Ishikawa (cell line): ENCODE results near the gene INTS13.

ENCODE experiments used
- CEBPB ChIP-seq: IDR thresholded peaks from 2 replicates; pipeline ENCODE4 v1.6.1; 2012
- CREB1 ChIP-seq: IDR thresholded peaks from 2 replicates; pipeline ENCODE4 v1.6.1; 2012; ENCODE audit warnings: low read depth
- EGR1 ChIP-seq: IDR thresholded peaks from 2 replicates; pipeline ENCODE4 v1.6.1; 2012
- EP300 ChIP-seq: IDR thresholded peaks from 2 replicates; pipeline ENCODE4 v1.6.1; 2012; ENCODE audit warnings: borderline replicate concordance
- FOXM1 ChIP-seq: IDR thresholded peaks from 2 replicates; pipeline ENCODE4 v1.6.1; 2012; ENCODE audit warnings: low read depth, borderline replicate concordance
- MAX ChIP-seq: IDR thresholded peaks from 2 replicates; pipeline ENCODE4 v1.6.1; 2012
- NFIC ChIP-seq: IDR thresholded peaks from 2 replicates; pipeline ENCODE4 v1.6.1; 2012
- RAD21 ChIP-seq: IDR thresholded peaks from 2 replicates; pipeline ENCODE4 v1.6.1; 2012; ENCODE audit warnings: low read depth
- REST ChIP-seq: IDR thresholded peaks from 2 replicates; pipeline ENCODE4 v1.6.1; 2012; ENCODE audit warnings: low read depth, mild to moderate bottlenecking
- TAF1 ChIP-seq: IDR thresholded peaks from 2 replicates; pipeline ENCODE4 v1.6.1; 2012; ENCODE audit warnings: low read depth, mild to moderate bottlenecking
- TCF12 ChIP-seq: IDR thresholded peaks from 2 replicates; pipeline ENCODE4 v1.6.1; 2012; ENCODE audit warnings: low read depth
- TEAD4 ChIP-seq: IDR thresholded peaks from 2 replicates; pipeline ENCODE4 v1.6.1; 2012
- USF1 ChIP-seq: IDR thresholded peaks from 2 replicates; pipeline ENCODE4 v1.6.1; 2012
- YY1 ChIP-seq: IDR thresholded peaks from 2 replicates; pipeline ENCODE4 v1.6.1; 2012; ENCODE audit warnings: low read depth
- ZBTB7A ChIP-seq: IDR thresholded peaks from 2 replicates; pipeline ENCODE4 v1.6.1; 2012; ENCODE audit warnings: low read depth

INTS13 gene

GRCh38 chr12:26971963-26972362, 34.2 kb upstream of the INTS13 start:
- TF ChIP-seq CEBPB (no peak), REST (peak; percentile 19; the same call in 1 of the 2 replicates)

- no peak for TF ChIP-seq REST
- TF ChIP-seq TEAD4, result no peak
- no peak for TF ChIP-seq TCF12
- TF ChIP-seq ZBTB7A, result no peak
- no peak for TF ChIP-seq EGR1
- no peak for TF ChIP-seq MAX
- no peak for TF ChIP-seq TAF1
- no peak for TF ChIP-seq CREB1
Measured at GRCh38 chr12:26970136-26970535, 32.4 kb upstream of the INTS13 start.

GRCh38 chr12:26966842-26967241, 29.1 kb upstream of the INTS13 start:
- TF ChIP-seq CEBPB (0 out of 2 replicates have a peak, but pooled peaks have one; percentile 21), EP300 (no peak), YY1 (no peak), EGR1 (no peak)

GRCh38 chr12:26963413-26963812, 25.6 kb upstream of the INTS13 start:
- TF ChIP-seq TCF12 (no peak), NFIC (no peak), MAX (no peak), CEBPB (no peak), USF1 (no peak), REST (no peak), CREB1 (no peak), EGR1 (no peak), RAD21 (no peak), ZBTB7A (no peak), YY1 (no peak), TEAD4 (no peak), FOXM1 (no peak), TAF1 (no peak), EP300 (no peak)

GRCh38 chr12:26961803-26962202, 24.0 kb upstream of the INTS13 start:
- TF ChIP-seq FOXM1, result no peak

GRCh38 chr12:26961391-26961790, 23.6 kb upstream of the INTS13 start:
- TF ChIP-seq EGR1, result 0 out of 2 replicates have a peak, but pooled peaks have one; percentile 13
